Muscle layer of colon (tissue), 2 donors: ENCODE measurements around the gene SELENOV.

Experiments
- H3K27ac ChIP-seq: one replicate; pipeline ENCODE4 v1.7.0; 2013; ENCODE audit warnings: low read depth, mild to moderate bottlenecking, low read length, moderate library complexity
- H3K27me3 ChIP-seq, 2 donors: one replicate each; pipeline ENCODE4 v1.7.0; 2013; ENCODE audit warnings: low read length in 2 of 2, mild to moderate bottlenecking in 2 of 2; ENCODE audit not compliant: insufficient read depth in 2 of 2, control insufficient read depth in 1 of 2
- H3K36me3 ChIP-seq: one replicate; pipeline ENCODE4 v1.7.0; 2013; ENCODE audit warnings: mild to moderate bottlenecking, low read length; ENCODE audit not compliant: insufficient read depth
- H3K4me1 ChIP-seq: one replicate; pipeline ENCODE4 v1.7.0; 2013; ENCODE audit warnings: mild to moderate bottlenecking, low read length; ENCODE audit not compliant: insufficient read depth
- H3K4me3 ChIP-seq, 2 donors: one replicate each; pipeline ENCODE4 v1.7.0; 2013; ENCODE audit warnings: low read length in 2 of 2, low read depth in 1 of 2, mild to moderate bottlenecking in 1 of 2, moderate library complexity in 1 of 2
- H3K9ac ChIP-seq: one replicate; pipeline ENCODE4 v1.7.0; 2013; ENCODE audit warnings: low read length
- H3K9me3 ChIP-seq: one replicate; pipeline ENCODE4 v1.7.0; 2013; ENCODE audit warnings: mild to moderate bottlenecking, low read length
- donor health status: abdominal sarcoma.
- donor health status: Adenocarcinoma of cecum.

The SELENOV gene

DNA sequence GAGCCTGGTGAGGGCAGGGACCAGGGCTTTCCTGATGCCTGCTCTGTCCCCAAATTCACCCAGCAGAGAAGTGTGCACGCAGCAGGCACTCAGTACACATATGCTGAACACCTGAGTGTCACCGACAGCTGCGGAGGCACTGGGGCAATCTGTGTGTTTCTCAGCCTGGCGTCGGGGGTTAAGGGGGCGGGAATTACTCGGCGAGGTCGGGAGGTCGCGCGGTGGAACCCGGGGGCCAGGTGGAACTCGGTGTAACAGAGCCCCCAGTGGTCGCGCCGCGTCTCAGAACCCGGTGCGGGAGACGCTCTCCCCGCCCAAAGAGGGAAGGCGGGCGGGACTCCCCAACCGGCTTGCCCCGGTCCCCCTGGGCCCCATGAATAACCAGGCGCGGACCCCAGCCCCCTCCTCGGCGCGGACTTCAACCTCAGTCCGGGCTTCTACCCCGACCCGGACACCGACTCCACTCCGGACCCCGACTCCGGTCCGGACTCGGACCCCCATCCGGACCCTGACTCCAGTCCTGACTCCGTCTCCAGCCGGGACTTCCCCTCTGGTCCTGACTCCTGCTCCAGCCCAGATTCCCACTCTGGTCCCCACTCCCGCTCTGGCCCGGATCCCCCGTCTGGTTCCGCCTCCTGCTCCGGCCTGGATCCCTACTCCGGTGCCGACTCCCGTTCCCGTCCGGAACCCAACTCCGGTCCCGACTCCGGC, at the start of gene SELENOV:
Gene SELENOV (plus strand): TSS at position 300 of the 711 bp plus-strand sequence. CDS start 74 bp downstream, at position 374.
- peaks cover 11% of the 10 kb centered on the region for H3K4me1 ChIP-seq
- no peaks in the 10 kb centered on the region for H3K36me3 ChIP-seq
- H3K4me3 ChIP-seq = peak within 1 kb of the TSS; percentile 27 to 36
- H3K9ac ChIP-seq = no peak within 1 kb of the TSS
- no peaks in the 10 kb centered on the region for H3K9me3 ChIP-seq
- H3K27ac ChIP-seq = no peak within 1 kb of the TSS
- peaks cover 32 to 34% of the 10 kb centered on the region in 2 donors for H3K27me3 ChIP-seq

GRCh38 chr19:39465956-39466747, 48.8 kb upstream of the SELENOV start:
- H3K36me3 ChIP-seq = peaks cover 70% of the 10 kb centered on the region
- H3K4me3 ChIP-seq = no peak overlapping the region
- H3K9ac ChIP-seq = no peak overlapping the region
- H3K27me3 ChIP-seq = no peaks in the 10 kb centered on the region
- H3K4me1 ChIP-seq = no peaks in the 10 kb centered on the region
- no peak overlapping the region for H3K27ac ChIP-seq
- H3K9me3 ChIP-seq = no peaks in the 10 kb centered on the region

- no peak overlapping the region for H3K27ac ChIP-seq
- H3K9me3 ChIP-seq = no peaks in the 10 kb centered on the region
- H3K9ac ChIP-seq = no peak overlapping the region
- peaks cover 87% of the 10 kb centered on the region for H3K36me3 ChIP-seq
- no peaks in the 10 kb centered on the region for H3K4me1 ChIP-seq
- H3K4me3 ChIP-seq = no peak overlapping the region
- H3K27me3 ChIP-seq = no peaks in the 10 kb centered on the region
These were observed 47.0 kb upstream of the SELENOV start for GRCh38 chr19:39467941-39468340.

DNA sequence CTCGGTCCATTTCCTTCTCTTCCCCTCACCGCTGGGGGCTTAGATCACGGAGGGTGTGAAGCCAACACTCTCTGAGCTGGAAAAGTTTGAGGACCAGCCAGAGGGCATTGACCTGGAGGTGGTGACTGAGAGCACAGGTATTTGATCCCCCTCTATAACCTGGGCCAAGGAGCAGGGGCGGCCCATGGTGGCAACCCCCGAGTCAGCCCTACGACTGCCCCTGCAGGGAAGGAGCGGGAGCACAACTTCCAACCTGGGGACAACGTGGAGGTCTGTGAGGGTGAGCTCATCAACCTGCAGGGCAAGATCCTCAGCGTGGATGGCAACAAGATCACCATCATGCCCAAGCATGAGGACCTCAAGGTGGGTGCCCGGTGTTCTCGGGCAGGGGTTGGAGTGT, 45.9 kb upstream of the SELENOV start:
- H3K4me1 ChIP-seq = no peaks in the 10 kb centered on the region
- no peak overlapping the region for H3K27ac ChIP-seq
- peaks cover 92% of the 10 kb centered on the region for H3K36me3 ChIP-seq
- H3K27me3 ChIP-seq = no peaks in the 10 kb centered on the region
- H3K9ac ChIP-seq = no peak overlapping the region
- H3K9me3 ChIP-seq = no peaks in the 10 kb centered on the region
- no peak overlapping the region for H3K4me3 ChIP-seq

DNA sequence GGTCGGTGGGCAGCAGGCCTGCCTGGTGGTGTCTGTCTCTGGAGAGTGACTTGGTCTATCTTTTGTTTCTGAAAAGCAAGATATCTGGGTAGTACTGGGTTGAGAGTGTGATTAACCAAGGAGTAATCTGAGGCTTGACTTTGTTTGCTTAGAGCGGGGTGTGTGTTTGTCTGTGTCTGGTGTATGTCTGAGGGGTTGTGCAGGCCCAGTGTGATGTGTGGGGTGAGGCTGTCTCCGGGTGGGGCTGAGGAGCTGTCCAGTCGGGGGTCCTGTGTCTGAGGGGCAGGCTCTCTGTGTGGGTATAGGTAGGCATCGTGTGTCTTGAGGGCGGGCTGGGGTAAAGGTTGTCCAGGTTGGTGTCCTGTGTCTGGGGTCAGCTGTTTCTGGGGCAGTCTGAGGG, 45.4 kb upstream of the SELENOV start:
- no peaks in the 10 kb centered on the region for H3K4me1 ChIP-seq

GRCh38 chr19:39470724-39471339, 44.1 kb upstream of the SELENOV start:
- no peak overlapping the region for H3K27ac ChIP-seq
- no peak overlapping the region for H3K9ac ChIP-seq

More for the DNA sequence above, 45.4 kb upstream of the SELENOV start:
- Histone ChIP-seq H3K36me3 (peaks cover 95% of the 10 kb centered on the region), H3K9ac (no peak overlapping the region), H3K27me3 (no peaks in the 10 kb centered on the region), H3K27ac (no peak overlapping the region), H3K4me3 (no peak overlapping the region), H3K9me3 (no peaks in the 10 kb centered on the region)

GRCh38 chr19:39471756-39472536, 43.0 kb upstream of the SELENOV start:
- Histone ChIP-seq H3K9ac (no peak overlapping the region), H3K4me3 (no peak overlapping the region), H3K4me1 (no peaks in the 10 kb centered on the region), H3K36me3 (peaks cover 91% of the 10 kb centered on the region), H3K27me3 (no peaks in the 10 kb centered on the region), H3K9me3 (no peaks in the 10 kb centered on the region), H3K27ac (no peak overlapping the region)

More at GRCh38 chr19:39470724-39471339, 44.1 kb upstream of the SELENOV start:
- H3K36me3 ChIP-seq = peaks cover 94% of the 10 kb centered on the region
- no peaks in the 10 kb centered on the region for H3K9me3 ChIP-seq
- no peaks in the 10 kb centered on the region for H3K27me3 ChIP-seq
- no peaks in the 10 kb centered on the region for H3K4me1 ChIP-seq
- no peak overlapping the region for H3K4me3 ChIP-seq

GRCh38 chr19:39472746-39473442, 42.0 kb upstream of the SELENOV start:
- no peak overlapping the region for H3K4me3 ChIP-seq
- no peak overlapping the region for H3K27ac ChIP-seq
- H3K36me3 ChIP-seq = peaks cover 82% of the 10 kb centered on the region
- H3K9me3 ChIP-seq = no peaks in the 10 kb centered on the region
- no peaks in the 10 kb centered on the region for H3K27me3 ChIP-seq
- H3K4me1 ChIP-seq = no peaks in the 10 kb centered on the region
- H3K9ac ChIP-seq = no peak overlapping the region

GRCh38 chr19:39473443-39473960, 41.4 kb upstream of the SELENOV start:
- peaks cover 77% of the 10 kb centered on the region for H3K36me3 ChIP-seq
- no peaks in the 10 kb centered on the region for H3K4me1 ChIP-seq
- no peak overlapping the region for H3K9ac ChIP-seq
- no peaks in the 10 kb centered on the region for H3K9me3 ChIP-seq
- H3K27me3 ChIP-seq = no peaks in the 10 kb centered on the region
- no peak overlapping the region for H3K4me3 ChIP-seq
- H3K27ac ChIP-seq = no peak overlapping the region

DNA sequence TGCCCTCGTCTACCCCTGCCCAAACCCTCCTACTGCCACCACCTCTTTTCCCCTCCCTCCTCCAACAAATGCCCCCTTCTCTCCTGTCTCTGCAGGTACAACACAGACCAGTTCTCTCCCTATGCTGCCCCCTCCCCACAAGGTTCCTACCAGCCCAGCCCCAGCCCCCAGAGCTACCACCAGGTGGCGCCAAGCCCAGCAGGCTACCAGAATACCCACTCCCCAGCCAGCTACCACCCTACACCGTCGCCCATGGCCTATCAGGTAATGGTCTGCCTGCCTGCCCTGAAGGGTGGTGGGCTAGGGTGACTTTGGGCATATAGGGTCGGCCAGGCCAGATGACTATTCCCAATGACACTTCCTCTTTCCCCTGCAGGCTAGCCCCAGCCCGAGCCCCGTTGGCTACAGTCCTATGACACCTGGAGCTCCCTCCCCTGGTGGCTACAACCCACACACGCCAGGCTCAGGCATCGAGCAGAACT, 40.8 kb upstream of the SELENOV start:
- H3K27ac ChIP-seq = no peak overlapping the region
- H3K4me1 ChIP-seq = no peaks in the 10 kb centered on the region
- H3K9ac ChIP-seq = no peak overlapping the region
- H3K36me3 ChIP-seq = peaks cover 70% of the 10 kb centered on the region
- H3K27me3 ChIP-seq = no peaks in the 10 kb centered on the region
- H3K9me3 ChIP-seq = no peaks in the 10 kb centered on the region
- H3K4me3 ChIP-seq = no peak overlapping the region
